DOHH2 (cell line): ENCODE measurements around the gene MAG.

Experiments
- H3F3A ChIP-seq: fragments of 200-600 bp; sonication (generic), shearing (Covaris generic); 2 replicates; pipeline ENCODE4 v1.6.0; 2016; ENCODE audit warnings: antibody characterized with exemption, mild to moderate bottlenecking; ENCODE audit not compliant: control insufficient read depth, insufficient read depth
- H3K27ac ChIP-seq: fragments of 200-600 bp; sonication (generic); 2 replicates; pipeline ENCODE4 v1.5.1; 2014; ENCODE audit warnings: low read depth, mild to moderate bottlenecking, low read length, moderate library complexity
- H3K27me3 ChIP-seq: fragments of 200-600 bp; sonication (generic); 2 replicates; pipeline ENCODE4 v1.6.1; 2014; ENCODE audit warnings: mild to moderate bottlenecking, low read length, mixed read lengths; ENCODE audit not compliant: control insufficient read depth
- H3K36me3 ChIP-seq: fragments of 200-600 bp; sonication (generic); 2 replicates; pipeline ENCODE4 v1.6.1; 2014; ENCODE audit warnings: mild to moderate bottlenecking, low read length, moderate library complexity, mixed read lengths; ENCODE audit not compliant: control insufficient read depth
- H3K4me1 ChIP-seq: fragments of 200-600 bp; sonication (generic); 2 replicates; pipeline ENCODE4 v1.6.1; 2014; ENCODE audit warnings: mild to moderate bottlenecking, low read length, mixed read lengths; ENCODE audit not compliant: control insufficient read depth
- H3K4me2 ChIP-seq: fragments of 200-600 bp; sonication (generic); 2 replicates; pipeline ENCODE4 v1.6.0; 2014; ENCODE audit warnings: mild to moderate bottlenecking, low read length, moderate library complexity
- H3K4me3 ChIP-seq: fragments of 200-600 bp; sonication (generic); 2 replicates; pipeline ENCODE4 v1.5.1; 2014; ENCODE audit warnings: mild to moderate bottlenecking, low read length, mixed read lengths
- H3K79me2 ChIP-seq: fragments of 200-600 bp; sonication (generic); 2 replicates; pipeline ENCODE4 v1.6.1; 2014; ENCODE audit warnings: mild to moderate bottlenecking, low read length, mixed read lengths; ENCODE audit not compliant: control insufficient read depth
- H3K9me2 ChIP-seq: fragments of 200-600 bp; sonication (generic); replicated peaks from 2 replicates; pipeline ENCODE4 v1.6.1; 2014; ENCODE audit warnings: mild to moderate bottlenecking, low read length, mixed read lengths; ENCODE audit not compliant: control insufficient read depth
- H3K9me3 ChIP-seq: fragments of 200-600 bp; sonication (generic); 2 replicates; pipeline ENCODE4 v1.6.1; 2014; ENCODE audit warnings: antibody characterized with exemption, low read length, mixed read lengths; ENCODE audit not compliant: control insufficient read depth, insufficient read depth
- H4K20me1 ChIP-seq: fragments of 200-600 bp; sonication (generic); 2 replicates; pipeline ENCODE4 v1.6.0; 2014; ENCODE audit warnings: low read depth, mild to moderate bottlenecking, antibody characterized with exemption, low read length, moderate library complexity; ENCODE audit not compliant: control insufficient read depth, insufficient read depth
- EZH2phosphoT487 ChIP-seq: fragments of 200-600 bp; sonication (generic); IDR thresholded peaks from 2 replicates; pipeline ENCODE4 v1.6.1; 2017; ENCODE audit warnings: borderline replicate concordance, mild to moderate bottlenecking, antibody characterized with exemption, low read length, moderate library complexity, mixed read lengths
- TF ChIP-seq, protein P1 (sequence below): fragments of 200-600 bp; sonication (generic); IDR thresholded peaks from one replicate; pipeline ENCODE4 v1.5.1; 2014; ENCODE audit warnings: antibody characterized with exemption, mild to moderate bottlenecking, low read depth, low read length; ENCODE audit not compliant: poor library complexity, severe bottlenecking

The MAG gene

DNA sequence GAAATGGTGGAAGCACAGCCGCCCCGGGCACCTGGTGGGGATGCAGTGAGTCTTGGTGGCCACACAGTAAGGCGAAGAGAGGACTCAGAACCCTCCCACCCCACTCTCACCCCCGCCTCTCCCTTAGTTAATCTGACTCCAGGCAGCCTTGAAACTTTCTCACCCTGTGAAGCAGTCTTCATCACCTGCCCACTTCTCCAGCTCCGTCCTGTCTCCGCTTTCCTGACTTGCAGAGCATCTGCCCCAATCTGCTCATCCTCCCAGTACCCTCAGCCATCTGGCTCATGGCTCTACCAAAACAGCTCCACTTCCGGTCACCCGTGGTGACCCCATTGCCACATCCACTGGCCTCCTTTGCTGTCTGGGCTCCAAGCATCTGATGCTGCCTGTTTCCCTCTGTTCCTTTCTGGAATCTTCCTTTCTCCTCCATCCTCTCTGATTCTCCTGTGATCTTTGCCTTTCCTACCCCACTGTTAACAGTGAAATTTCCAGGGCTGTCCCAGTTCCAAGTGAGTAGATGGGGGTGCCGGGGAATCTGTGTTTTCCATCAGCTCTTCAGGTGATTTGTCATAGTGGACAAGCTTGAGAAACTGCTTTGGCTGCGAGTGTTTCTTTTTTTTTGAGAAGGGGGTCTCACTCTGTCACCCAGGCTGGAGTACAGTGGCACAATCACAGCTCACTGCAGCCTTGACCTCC is 18.9 kb upstream of the MAG start:
- Histone ChIP-seq H3K4me2 (no peak overlapping the region), H3K9me3 (no peaks in the 10 kb centered on the region), H3K4me3 (no peak overlapping the region), H3K79me2 (peaks cover 29% of the 10 kb centered on the region), H3K9me2 (no peaks in the 10 kb centered on the region), H3K36me3 (peaks cover 79% of the 10 kb centered on the region), H3K27me3 (no peaks in the 10 kb centered on the region), H4K20me1 (peaks cover 7% of the 10 kb centered on the region; the same call in 1 of the 2 replicates), H3K27ac (no peak overlapping the region), H3K4me1 (peaks cover 31% of the 10 kb centered on the region), H3F3A (no peaks in the 10 kb centered on the region; the same call in 1 of the 2 replicates)
- TF ChIP-seq, protein P1, sequence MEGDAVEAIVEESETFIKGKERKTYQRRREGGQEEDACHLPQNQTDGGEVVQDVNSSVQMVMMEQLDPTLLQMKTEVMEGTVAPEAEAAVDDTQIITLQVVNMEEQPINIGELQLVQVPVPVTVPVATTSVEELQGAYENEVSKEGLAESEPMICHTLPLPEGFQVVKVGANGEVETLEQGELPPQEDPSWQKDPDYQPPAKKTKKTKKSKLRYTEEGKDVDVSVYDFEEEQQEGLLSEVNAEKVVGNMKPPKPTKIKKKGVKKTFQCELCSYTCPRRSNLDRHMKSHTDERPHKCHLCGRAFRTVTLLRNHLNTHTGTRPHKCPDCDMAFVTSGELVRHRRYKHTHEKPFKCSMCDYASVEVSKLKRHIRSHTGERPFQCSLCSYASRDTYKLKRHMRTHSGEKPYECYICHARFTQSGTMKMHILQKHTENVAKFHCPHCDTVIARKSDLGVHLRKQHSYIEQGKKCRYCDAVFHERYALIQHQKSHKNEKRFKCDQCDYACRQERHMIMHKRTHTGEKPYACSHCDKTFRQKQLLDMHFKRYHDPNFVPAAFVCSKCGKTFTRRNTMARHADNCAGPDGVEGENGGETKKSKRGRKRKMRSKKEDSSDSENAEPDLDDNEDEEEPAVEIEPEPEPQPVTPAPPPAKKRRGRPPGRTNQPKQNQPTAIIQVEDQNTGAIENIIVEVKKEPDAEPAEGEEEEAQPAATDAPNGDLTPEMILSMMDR = no peak
- no peak for TF ChIP-seq EZH2phosphoT487

DNA sequence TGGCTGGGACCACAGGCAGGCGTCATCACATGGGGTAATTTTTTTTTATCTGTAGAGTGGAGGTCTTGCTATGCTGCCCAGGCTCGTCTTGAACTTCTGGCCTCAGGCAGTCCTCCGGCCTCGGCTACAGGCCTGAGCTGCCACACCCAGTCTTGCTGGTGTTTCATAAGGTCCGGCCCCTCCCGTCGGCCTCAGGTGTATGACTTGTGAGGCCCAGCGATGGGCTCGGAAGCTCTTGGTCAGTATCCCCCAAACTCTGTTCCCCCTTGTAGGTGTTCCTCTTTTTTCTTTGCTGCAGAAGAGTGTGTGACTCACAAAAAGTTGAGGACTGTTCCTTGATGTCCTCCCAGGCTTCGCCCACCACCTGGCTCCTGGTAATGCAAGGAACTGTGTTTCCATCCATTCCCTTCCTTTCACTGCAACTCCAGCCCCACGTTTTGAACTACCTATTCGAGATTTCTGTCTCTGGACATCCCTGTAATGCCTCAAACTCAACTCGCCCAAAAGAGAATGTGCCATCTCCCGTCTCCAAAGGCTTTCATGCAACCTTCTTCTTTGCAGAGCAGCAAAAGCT is 18.2 kb upstream of the MAG start:
- Histone ChIP-seq H3K79me2 (peaks cover 29% of the 10 kb centered on the region), H3K27ac (no peak overlapping the region), H4K20me1 (peaks cover 7% of the 10 kb centered on the region; the same call in 1 of the 2 replicates), H3K9me2 (no peaks in the 10 kb centered on the region), H3K36me3 (peaks cover 86% of the 10 kb centered on the region), H3K4me2 (no peak overlapping the region), H3K27me3 (no peaks in the 10 kb centered on the region), H3F3A (no peaks in the 10 kb centered on the region; the same call in 1 of the 2 replicates), H3K4me1 (peaks cover 31% of the 10 kb centered on the region), H3K4me3 (no peak overlapping the region), H3K9me3 (no peaks in the 10 kb centered on the region)
- no peak for TF ChIP-seq EZH2phosphoT487
- TF ChIP-seq, protein P1 = no peak

DNA sequence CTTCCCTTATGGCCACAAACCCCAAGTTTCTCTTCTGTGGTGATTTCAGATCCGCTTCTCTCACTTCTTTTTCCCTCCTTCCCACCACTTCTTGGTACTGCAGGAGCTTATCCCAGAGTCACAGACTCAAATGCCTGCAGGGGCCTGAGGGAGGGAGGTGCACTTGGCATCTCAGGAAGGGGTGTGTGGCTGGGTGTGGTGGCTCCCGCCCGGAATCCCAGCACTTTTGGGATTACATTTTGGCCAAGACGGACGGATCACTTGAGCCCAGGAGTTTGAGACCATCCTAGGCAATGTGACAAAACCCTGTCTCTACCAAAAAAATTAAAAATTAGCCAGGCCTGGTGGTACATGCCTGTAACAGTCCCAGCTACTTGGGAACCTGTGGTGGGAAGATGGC is 17.6 kb upstream of the MAG start:
- H3K9me3 ChIP-seq = no peaks in the 10 kb centered on the region
- H3K9me2 ChIP-seq = no peaks in the 10 kb centered on the region
- peaks cover 89% of the 10 kb centered on the region for H3K36me3 ChIP-seq
- H3K27ac ChIP-seq = no peak overlapping the region
- H3K4me3 ChIP-seq = no peak overlapping the region
- peaks cover 7% of the 10 kb centered on the region; the same call in 1 of the 2 replicates for H4K20me1 ChIP-seq
- H3K4me2 ChIP-seq = no peak overlapping the region
- TF ChIP-seq, protein P1 = no peak
- TF ChIP-seq EZH2phosphoT487 = no peak
- no peaks in the 10 kb centered on the region for H3K27me3 ChIP-seq
- H3K79me2 ChIP-seq = peaks cover 29% of the 10 kb centered on the region
- peaks cover 31% of the 10 kb centered on the region for H3K4me1 ChIP-seq
- H3F3A ChIP-seq = no peaks in the 10 kb centered on the region; the same call in 1 of the 2 replicates
